ENCODE results near the gene CELSR2. TPM values are rescaled to one million over a fixed set of nuclear protein-coding genes. Genes with fewer than 3 reads are reported as not detected.

CELSR2 gene
- total and polyA plus RNA-seq, 2 experiments from 2014 or later, result 11.2 to 35.1 TPM

GRCh38 chr1:109242387-109242786, 7.0 kb upstream of the CELSR2 start (continued):
- TF ChIP-seq ETS1 (IDR thresholded peaks at IDR 0.05), result no peak
- no peak for TF ChIP-seq ZNF114 (CRISPR knock-in tag; IDR thresholded peaks at IDR 0.05)
- no peak for TF ChIP-seq NANOG (IDR thresholded peaks at IDR 0.05; ENCODE audit: borderline replicate concordance)
- TF ChIP-seq EZH2 (IDR thresholded peaks at IDR 0.05; ENCODE audit: low read depth, unreplicated experiment), result no peak

GRCh38 chr1:109243221-109243620, 6.1 kb upstream of the CELSR2 start:
- no peaks in the 10 kb centered on the region for H3K79me2 ChIP-seq (replicated peaks; ENCODE audit: insufficient read depth)
- ATAC-seq (no peak), DNase-seq (ENCODE audit: low spot score) (no peak)
- no peaks in the 10 kb centered on the region; the same call in none of the 3 replicates for H3K9me3 Mint-ChIP-seq
- peaks cover 26% of the 10 kb centered on the region for H3F3A ChIP-seq (replicated peaks; ENCODE audit: low read depth)
- H3K27me3 ChIP-seq (ENCODE audit: insufficient read depth), result peaks cover 5% of the 10 kb centered on the region; the same call in 1 of the 2 replicates
- H3K4me3 ChIP-seq, result no peak overlapping the region
- H3K9me2 ChIP-seq (ENCODE audit: insufficient read depth), result no peaks in the 10 kb centered on the region
- H3K27me3 Mint-ChIP-seq (ENCODE audit: insufficient read depth, low read depth, poor library complexity), result peaks cover 20% of the 10 kb centered on the region
- H3K27ac ChIP-seq (ENCODE audit: low read depth), result no peak overlapping the region
- no peak overlapping the region for H2AFZ ChIP-seq
- peaks cover 9% of the 10 kb centered on the region for H3K36me3 Mint-ChIP-seq (ENCODE audit: low read depth)
- H3K36me3 ChIP-seq (ENCODE audit: insufficient read depth), result no peaks in the 10 kb centered on the region; the same call in 1 of the 2 replicates
- H4K20me1 ChIP-seq (replicated peaks; ENCODE audit: insufficient read depth), result no peaks in the 10 kb centered on the region
- no peak overlapping the region for H3K4me3 Mint-ChIP-seq
- no peak overlapping the region for H3K27ac Mint-ChIP-seq
- peaks cover 43% of the 10 kb centered on the region for H3K4me1 ChIP-seq (ENCODE audit: insufficient read depth)
- H3K4me2 ChIP-seq, result no peak overlapping the region
- H3K4me1 Mint-ChIP-seq, result peaks cover 43% of the 10 kb centered on the region
- TF ChIP-seq EZH2phosphoT487 (IDR thresholded peaks at IDR 0.05; ENCODE audit: unreplicated experiment) (no peak), ETS1 (IDR thresholded peaks at IDR 0.05) (no peak), ZNF462 (CRISPR knock-in tag; IDR thresholded peaks at IDR 0.05) (no peak), CREB1 (CRISPR knock-in tag; IDR thresholded peaks at IDR 0.05; ENCODE audit: low read depth) (no peak), NANOG (IDR thresholded peaks at IDR 0.05; ENCODE audit: borderline replicate concordance) (no peak), EZH2 (IDR thresholded peaks at IDR 0.05; ENCODE audit: low read depth, unreplicated experiment) (no peak), JUNB (IDR thresholded peaks at IDR 0.05; ENCODE audit: unreplicated experiment) (no peak), POLR2AphosphoS5 (IDR thresholded peaks at IDR 0.05; ENCODE audit: low read depth) (no peak), ZNF114 (CRISPR knock-in tag; IDR thresholded peaks at IDR 0.05) (no peak), REST (IDR thresholded peaks at IDR 0.05; ENCODE audit: unreplicated experiment) (no peak), STAT1 (IDR thresholded peaks at IDR 0.05; ENCODE audit: unreplicated experiment) (no peak), ZNF331 (CRISPR knock-in tag; IDR thresholded peaks at IDR 0.05; ENCODE audit: low read depth) (no peak)
